HG03460 (cell line): ENCODE data around the gene FHL3.

Experiments
- ATAC-seq: cut with Tn5 transposase; IDR thresholded peaks from one replicate; pipeline ENCODE4 v1.9.1; 2021; ENCODE audit not compliant: unreplicated experiment

Gene FHL3

GRCh38 chr1:38014724-38015424, 9.6 kb upstream of the FHL3 start:
- ATAC-seq: no peak

DNA sequence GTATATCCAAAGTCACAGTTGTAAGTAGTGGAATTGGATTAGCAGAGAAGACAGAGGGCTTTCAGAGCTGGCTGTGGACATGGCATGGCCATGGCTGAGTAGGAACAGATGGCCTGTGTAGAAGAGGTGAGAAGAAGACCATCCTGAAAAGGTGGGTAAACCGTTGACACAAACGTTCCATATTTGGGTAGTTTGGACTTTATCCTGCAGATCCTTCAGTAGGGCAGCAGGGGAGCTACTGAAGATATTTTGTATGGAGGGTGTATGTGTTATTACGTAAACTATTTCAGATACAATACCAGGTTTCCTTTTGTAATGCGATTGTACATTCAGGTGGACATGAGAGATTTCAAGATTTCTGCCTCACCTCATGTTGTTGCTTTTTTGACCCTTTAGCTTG, 8.9 kb upstream of the FHL3 start:
- ATAC-seq: no peak

DNA sequence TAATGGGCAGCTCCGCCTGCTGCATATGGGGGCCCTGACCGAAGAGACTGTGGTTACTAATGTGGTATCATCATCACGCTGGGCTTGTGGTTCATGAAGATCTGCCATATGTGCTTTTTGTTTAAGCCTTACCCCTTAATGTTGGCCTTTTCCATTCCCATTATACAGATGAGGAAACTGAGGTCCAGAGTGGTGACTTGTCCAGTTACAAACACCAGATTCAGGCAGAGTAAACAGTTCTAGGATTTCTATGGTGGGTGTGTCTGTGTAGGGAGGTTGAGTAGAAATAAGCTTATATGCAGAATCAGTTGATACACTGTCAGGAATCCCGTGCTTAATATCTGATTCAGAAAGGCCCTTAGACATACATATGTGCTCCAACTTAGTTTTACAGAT, 7.9 kb upstream of the FHL3 start:
- no peak for ATAC-seq

DNA sequence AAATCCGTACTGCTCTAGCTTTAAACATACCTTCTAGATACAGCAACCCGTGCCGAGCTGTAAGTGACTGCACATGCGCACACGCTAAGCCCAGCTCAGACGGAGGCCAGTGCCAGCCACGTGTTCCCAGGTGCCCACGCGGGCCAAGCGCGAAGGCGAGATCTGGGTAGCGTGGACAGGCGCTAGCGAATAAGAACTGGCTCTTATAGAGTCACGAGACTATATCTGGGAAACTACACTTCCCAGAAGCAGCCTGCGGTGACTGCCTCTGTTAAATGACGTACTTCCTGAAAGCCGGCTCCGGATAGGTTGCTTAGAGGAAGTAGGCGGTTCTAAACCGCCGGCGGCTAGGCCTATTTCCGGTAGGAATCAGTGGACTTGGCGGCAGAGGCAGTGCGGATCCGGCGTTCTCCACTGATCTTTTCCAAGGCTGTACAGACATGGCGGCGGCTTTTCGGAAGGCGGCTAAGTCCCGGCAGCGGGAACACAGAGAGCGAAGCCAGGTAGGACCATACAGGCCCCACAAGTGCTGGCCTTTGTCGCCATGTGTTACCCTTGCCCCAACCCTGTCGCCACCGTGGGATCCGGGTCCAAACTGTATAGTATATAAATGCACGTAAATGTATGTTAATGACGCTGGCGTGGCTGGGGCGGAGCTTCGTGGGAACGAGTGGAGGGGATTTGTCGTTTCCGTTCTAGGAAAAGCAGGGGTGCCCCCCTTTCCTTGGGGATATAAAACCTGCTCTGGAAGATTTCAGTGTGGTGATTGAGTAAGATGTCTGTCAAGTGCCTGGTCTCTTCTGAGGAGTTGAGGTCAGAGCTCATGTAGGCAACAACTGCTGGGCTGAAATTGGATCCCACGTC, 7.3 kb upstream of the FHL3 start, which contains the start of gene UTP11:
Gene UTP11 (plus strand): TSS at position 372 of the 864 bp plus-strand sequence. CDS start 69 bp downstream, at position 441.
- peak; percentile 92 for ATAC-seq

DNA sequence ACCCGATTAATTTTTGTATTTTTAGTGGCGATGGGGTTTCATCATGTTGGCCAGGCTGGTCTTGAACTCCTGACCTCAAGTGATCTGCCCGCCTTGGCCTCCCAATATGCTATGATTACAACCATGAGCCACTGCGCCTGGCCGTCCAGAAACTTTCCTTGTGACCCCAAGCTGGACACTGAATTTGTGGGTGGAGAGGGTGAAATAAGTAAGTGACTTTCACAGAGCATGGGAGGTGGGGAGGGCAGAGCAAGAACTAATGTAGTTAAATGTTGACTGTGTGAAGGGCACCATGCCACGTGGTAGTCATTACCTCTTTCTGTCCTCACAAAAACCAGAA, 4.5 kb upstream of the FHL3 start:
- no peak for ATAC-seq

- no peak for ATAC-seq
These were observed 4.0 kb upstream of the FHL3 start for GRCh38 chr1:38009088-38009840.

- ATAC-seq: no peak
These were observed 904 bp upstream of the FHL3 start for GRCh38 chr1:38006008-38006828.

DNA sequence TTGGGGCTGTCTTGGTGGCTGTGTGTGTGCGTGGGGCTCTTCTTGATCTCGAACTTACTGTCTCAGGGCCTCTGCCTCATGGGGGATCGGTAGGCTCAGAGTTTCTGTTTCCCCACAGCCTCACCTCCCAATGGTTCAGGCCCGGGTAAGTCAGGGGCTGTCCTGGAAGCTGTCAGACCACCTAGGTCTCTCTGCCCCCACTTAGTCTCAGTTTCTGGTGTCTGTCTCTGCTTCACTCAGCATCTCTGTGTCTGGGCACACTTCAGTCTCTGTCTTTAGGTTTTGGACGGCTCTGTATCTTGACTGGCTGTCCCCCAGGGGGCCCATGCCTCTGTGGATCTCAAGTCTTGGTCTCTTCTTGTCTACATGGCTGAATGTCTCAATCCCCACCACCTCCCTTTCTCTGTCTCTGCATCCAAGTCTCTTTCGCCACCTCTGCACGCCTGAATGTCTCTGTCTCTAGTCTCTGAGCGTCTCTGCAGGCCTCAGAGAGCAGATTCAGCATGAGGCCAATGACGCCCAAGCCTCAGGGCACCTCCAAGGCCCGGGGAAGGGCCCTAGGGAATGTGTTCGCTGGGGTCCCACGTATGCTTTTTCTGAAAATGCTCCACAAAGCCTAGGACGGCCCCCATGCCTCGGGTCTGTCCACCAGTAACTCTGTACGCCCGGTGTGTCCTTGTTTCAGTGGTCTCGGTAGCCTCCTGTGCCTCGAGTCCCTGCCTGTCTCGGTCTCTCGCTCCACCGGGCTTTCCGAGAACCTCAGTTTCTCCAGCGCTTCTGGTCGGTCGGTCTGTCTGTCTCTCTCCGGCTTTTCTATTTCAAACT, 818 bp downstream of the FHL3 start:
- ATAC-seq: no peak

GRCh38 chr1:38003261-38004250, 1.8 kb downstream of the FHL3 start:
- no peak for ATAC-seq

DNA sequence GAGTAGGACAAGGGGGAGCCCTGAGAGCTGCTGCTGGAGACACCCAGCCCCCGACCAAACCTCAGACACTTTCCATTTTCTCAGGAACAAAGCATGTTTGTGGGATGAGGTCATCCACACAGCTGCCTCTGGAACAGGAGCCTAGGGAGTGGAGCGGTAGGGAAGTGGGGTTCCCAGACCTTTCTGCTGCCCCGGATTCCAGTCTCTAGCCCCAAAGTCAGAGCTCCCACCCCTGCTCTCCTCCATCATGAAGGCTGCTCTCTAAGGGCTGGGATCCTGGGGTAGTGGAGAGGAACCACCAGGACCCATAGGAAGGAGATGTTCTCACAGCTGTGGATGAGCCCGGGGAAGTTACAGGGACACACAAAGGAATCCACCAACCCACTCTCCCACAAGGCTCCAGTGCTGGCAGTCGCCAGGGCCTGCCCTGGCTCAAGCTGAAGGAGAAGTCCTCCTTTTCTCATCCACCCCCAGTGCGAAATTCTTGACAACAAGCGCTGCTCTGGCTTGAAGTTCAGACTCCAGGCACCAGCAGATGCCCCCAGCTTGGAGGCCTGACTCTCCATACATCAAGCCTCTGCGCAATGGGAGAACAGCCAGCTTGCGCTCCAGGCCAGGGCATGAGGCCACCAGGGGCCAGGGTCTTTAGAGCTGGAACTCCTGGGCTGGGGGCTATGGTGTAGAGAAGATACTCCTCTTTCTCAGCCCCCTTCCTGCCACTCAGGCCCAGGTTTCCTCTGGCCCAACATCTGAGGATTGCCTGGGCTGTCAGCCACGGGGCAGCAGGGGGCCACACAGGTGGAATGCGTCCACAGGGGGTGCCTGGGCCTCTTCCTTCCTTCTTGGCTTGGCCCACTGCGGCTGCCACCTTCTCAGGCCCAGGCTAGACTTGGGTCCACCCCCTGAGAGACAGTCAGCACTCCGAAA, 4.5 kb downstream of the FHL3 start:
- no peak for ATAC-seq

GRCh38 chr1:38000233-38000528, 5.1 kb downstream of the FHL3 start:
- no peak for ATAC-seq

DNA sequence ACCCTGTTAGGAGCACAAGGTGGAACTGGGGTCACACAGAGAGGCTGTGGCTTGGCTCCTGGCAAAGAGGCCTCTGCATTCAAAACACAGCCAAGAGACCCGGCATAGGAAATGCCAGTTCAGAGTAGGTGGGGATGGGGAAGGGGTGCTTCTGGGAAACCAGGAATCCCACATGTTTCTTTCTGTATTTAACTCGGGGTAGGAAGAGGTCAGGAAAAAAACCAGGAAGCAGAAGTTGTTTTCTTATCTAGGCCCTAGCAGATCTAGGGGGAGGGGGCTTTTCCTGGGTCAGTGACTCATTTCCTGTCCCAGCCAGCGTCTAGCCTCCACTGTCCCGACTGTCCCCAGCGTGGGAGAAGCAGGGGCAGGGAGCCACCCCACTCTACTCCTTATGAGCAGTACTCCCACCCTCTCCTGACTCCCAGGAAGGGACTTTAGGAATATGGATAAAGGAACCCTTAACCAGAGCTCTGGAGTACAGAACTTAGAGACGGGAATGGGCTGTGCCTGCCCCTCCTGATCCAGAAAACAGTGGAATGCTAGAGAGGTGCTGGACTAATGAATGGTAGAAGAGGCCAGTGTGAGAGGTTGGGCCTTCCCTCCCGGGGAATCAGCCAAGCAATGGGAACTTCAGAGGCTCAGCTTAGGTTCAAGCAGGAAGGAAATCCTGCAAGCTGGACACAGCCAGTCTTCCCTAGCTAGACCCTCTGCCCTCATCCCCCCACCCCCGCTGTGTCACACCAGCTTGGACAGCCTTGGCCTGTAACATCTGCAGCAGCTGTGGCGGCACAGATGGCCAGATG, 5.7 kb downstream of the FHL3 start:
- ATAC-seq: no peak

DNA sequence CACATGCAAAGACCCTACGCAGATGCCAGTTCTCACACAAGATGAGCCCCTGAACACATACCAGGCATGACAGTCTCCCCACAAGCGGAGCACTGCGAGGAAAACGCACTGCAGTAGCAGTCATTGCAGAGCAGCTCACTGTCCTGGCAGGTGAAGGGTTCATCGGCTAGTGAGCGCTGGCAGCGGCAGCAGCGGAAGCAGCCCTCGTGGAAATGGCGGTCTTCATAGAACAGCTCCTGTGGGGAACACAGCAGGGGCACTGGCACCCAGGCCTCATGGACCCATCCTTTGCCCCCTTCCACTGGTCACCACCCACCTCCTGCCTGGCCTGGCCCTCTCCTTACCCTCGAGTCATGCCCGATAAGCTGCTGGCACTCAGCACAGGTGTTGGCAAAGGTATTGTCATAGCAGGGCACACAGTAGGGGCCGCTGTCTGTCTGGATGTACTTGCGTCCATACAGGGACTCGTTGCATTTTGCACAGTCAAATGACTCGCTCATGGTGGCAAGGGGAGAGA, 6.3 kb downstream of the FHL3 start:
- ATAC-seq: no peak

GRCh38 chr1:37998089-37998808, 7.1 kb downstream of the FHL3 start:
- no peak for ATAC-seq

GRCh38 chr1:37997256-37998088, 7.8 kb downstream of the FHL3 start:
- ATAC-seq: no peak
